ENCODE measurements around the gene PYCR2. TPM values are rescaled to one million over a fixed set of nuclear protein-coding genes. Genes with fewer than 3 reads are reported as not detected.
"Not testable (repeated sequence)": the region's sequence is repeated elsewhere in the genome, so short reads cannot be mapped to it uniquely, and the experiment has no call there.

Gene PYCR2
- total RNA-seq, 1 experiment from 2014 or later: 57.7 TPM

GRCh38 chr1:225972344-225973152, 48.5 kb upstream of the PYCR2 start:
- BruUV-seq (replicated peaks): no TSS peak
- H3F3A ChIP-seq (ENCODE audit: low read length, unreplicated experiment): no peaks in the 10 kb centered on the region
- H3K4me2 ChIP-seq (ENCODE audit: low read length): no peak overlapping the region
- CTCF ChIA-PET: interaction anchor here (0.6 kb wide), 1 partner anchor 101 kb away, joined by 5 read pairs; no protein-coding TSS in a partner anchor
- POLR2A ChIA-PET (ENCODE audit: unreplicated experiment): no interaction called here
- H3K9ac ChIP-seq (ENCODE audit: low read length): no peak overlapping the region
- H3K4me1 ChIP-seq (ENCODE audit: insufficient read depth, low read length): peaks cover 3% of the 10 kb centered on the region; the same call in 1 of the 2 replicates
- ATAC-seq (no peak), DNase-seq (no peak)
- H4K20me1 ChIP-seq (ENCODE audit: low read length): no peaks in the 10 kb centered on the region
- H3K9me3 ChIP-seq (ENCODE audit: low read length): no peaks in the 10 kb centered on the region
- no peak overlapping the region for H3K4me3 ChIP-seq (ENCODE audit: low read length)
- H3K27me3 ChIP-seq (ENCODE audit: low read length): no peaks in the 10 kb centered on the region
- no peaks in the 10 kb centered on the region for H3K79me2 ChIP-seq (ENCODE audit: low read length)
- H3K27ac ChIP-seq (ENCODE audit: low read length): no peak overlapping the region
- no peaks in the 10 kb centered on the region for H3K9me2 ChIP-seq (replicated peaks; ENCODE audit: low read length)
- H2AFZ ChIP-seq (ENCODE audit: low read length): no peak overlapping the region
- intact Hi-C loops (cut with micrococcal nuclease): loop anchor here (10.0 kb wide), 1 partner anchor 648 kb away; no protein-coding TSS in a partner anchor
- no peaks in the 10 kb centered on the region for H3K36me3 ChIP-seq (ENCODE audit: low read depth, low read length)
- TF ChIP-seq EZH2 (IDR thresholded peaks at IDR 0.05; ENCODE audit: low read length, unreplicated experiment): no peak
- no peak for TF ChIP-seq EZH2phosphoT487 (IDR thresholded peaks at IDR 0.05; ENCODE audit: borderline replicate concordance, low read length)
- 0 out of 2 replicates have a peak, but pooled peaks have one; percentile 1 for TF ChIP-seq CTCF (conservative IDR thresholded peaks at IDR 0.05; ENCODE audit: low read depth, low read length)

GRCh38 chr1:225970592-225971157, 46.6 kb upstream of the PYCR2 start:
- not testable (repeated sequence) for H3K9ac ChIP-seq (ENCODE audit: low read length)
- CTCF ChIA-PET: interaction anchor here (0.6 kb wide), 1 partner anchor 178 kb away, joined by 4 read pairs; no protein-coding TSS in a partner anchor

GRCh38 chr1:225969751-225970150, 45.7 kb upstream of the PYCR2 start:
- H3F3A ChIP-seq (ENCODE audit: low read length, unreplicated experiment); H3K27me3 ChIP-seq (ENCODE audit: low read length); H3K27ac ChIP-seq (ENCODE audit: low read length); H3K79me2 ChIP-seq (ENCODE audit: low read length); CTCF ChIA-PET; BruUV-seq (replicated peaks); DNase-seq; H2AFZ ChIP-seq (ENCODE audit: low read length); ATAC-seq; H3K4me3 ChIP-seq (ENCODE audit: low read length); H3K9me2 ChIP-seq (replicated peaks; ENCODE audit: low read length); H3K9me3 ChIP-seq (ENCODE audit: low read length); H4K20me1 ChIP-seq (ENCODE audit: low read length); H3K4me1 ChIP-seq (ENCODE audit: insufficient read depth, low read length); H3K9ac ChIP-seq (ENCODE audit: low read length); POLR2A ChIA-PET (ENCODE audit: unreplicated experiment); H3K4me2 ChIP-seq (ENCODE audit: low read length); H3K36me3 ChIP-seq (ENCODE audit: low read depth, low read length): not testable (repeated sequence)
- intact Hi-C loops (cut with micrococcal nuclease): loop anchor here (10.0 kb wide), 1 partner anchor 645 kb away; no protein-coding TSS in a partner anchor

More at GRCh38 chr1:225970592-225971157, 46.6 kb upstream of the PYCR2 start:
- H3K4me1 ChIP-seq (ENCODE audit: insufficient read depth, low read length); ATAC-seq; H3F3A ChIP-seq (ENCODE audit: low read length, unreplicated experiment); DNase-seq; H3K4me3 ChIP-seq (ENCODE audit: low read length); H3K4me2 ChIP-seq (ENCODE audit: low read length); H4K20me1 ChIP-seq (ENCODE audit: low read length); H3K27ac ChIP-seq (ENCODE audit: low read length); H3K36me3 ChIP-seq (ENCODE audit: low read depth, low read length); H3K9me2 ChIP-seq (replicated peaks; ENCODE audit: low read length); H3K9me3 ChIP-seq (ENCODE audit: low read length); POLR2A ChIA-PET (ENCODE audit: unreplicated experiment); H3K79me2 ChIP-seq (ENCODE audit: low read length); H2AFZ ChIP-seq (ENCODE audit: low read length); BruUV-seq (replicated peaks); H3K27me3 ChIP-seq (ENCODE audit: low read length): not testable (repeated sequence)
- intact Hi-C loops (cut with micrococcal nuclease): loop anchor here (10.0 kb wide), 1 partner anchor 646 kb away; no protein-coding TSS in a partner anchor

All from PC-3 (cell line).